Astrocyte (in vitro differentiated cells and primary cell): ENCODE results near the gene CACNB4. TPM values are rescaled to one million over a fixed set of nuclear protein-coding genes. Genes with fewer than 3 reads are reported as not detected.

Experiments used
- DNase-seq: peaks from one replicate; pipeline ENCODE4 v3.0.0-alpha.2; 2010; ENCODE audit warnings: low read depth
- FAIRE-seq: peaks from 2 replicates; lab custom pipeline; 2011; peaks lifted over from hg19 to GRCh38; lab: Jason Lieb, UNC
- H2AFZ ChIP-seq: 2 replicates; pipeline ENCODE4 v1.6.0; 2012; ENCODE audit warnings: low read depth, low read length, inconsistent platforms
- H3K27ac ChIP-seq: 2 replicates; pipeline ENCODE4 v1.5.1; 2011; ENCODE audit warnings: low read depth, low read length, inconsistent platforms
- H3K27me3 ChIP-seq: 2 replicates; pipeline ENCODE4 v1.6.0; 2011; ENCODE audit warnings: low read length, inconsistent platforms; ENCODE audit not compliant: insufficient read depth
- H3K36me3 ChIP-seq: 2 replicates; pipeline ENCODE4 v1.5.1; 2011; ENCODE audit warnings: low read length, inconsistent platforms; ENCODE audit not compliant: insufficient read depth
- H3K4me1 ChIP-seq: 2 replicates; pipeline ENCODE4 v1.5.1; 2011; ENCODE audit warnings: low read length, inconsistent platforms; ENCODE audit not compliant: insufficient read depth
- H3K4me2 ChIP-seq: 2 replicates; pipeline ENCODE4 v1.6.0; 2012; ENCODE audit warnings: low read length, inconsistent platforms
- H3K4me3 ChIP-seq: 2 replicates; pipeline ENCODE4 v1.5.1; 2011; ENCODE audit warnings: low read depth, mild to moderate bottlenecking, low read length, inconsistent platforms; ENCODE audit not compliant: insufficient read depth
- H3K79me2 ChIP-seq: 2 replicates; pipeline ENCODE4 v1.6.0; 2012; ENCODE audit warnings: mild to moderate bottlenecking, low read length, inconsistent platforms; ENCODE audit not compliant: insufficient read depth
- H3K9ac ChIP-seq: 2 replicates; pipeline ENCODE4 v1.6.0; 2012; ENCODE audit warnings: mild to moderate bottlenecking, low read length, inconsistent platforms
- H3K9me3 ChIP-seq: 2 replicates; pipeline ENCODE4 v1.5.1; 2012; ENCODE audit warnings: low read depth, mild to moderate bottlenecking, low read length, inconsistent platforms; ENCODE audit not compliant: insufficient read depth
- H4K20me1 ChIP-seq: 2 replicates; pipeline ENCODE4 v1.6.0; 2012; ENCODE audit warnings: low read length, inconsistent platforms; ENCODE audit not compliant: insufficient read depth
- H3K27ac Mint-ChIP-seq: one replicate; pipeline ENCODE4 v1.8.0; 2021; ENCODE audit warnings: mild to moderate bottlenecking, mixed read lengths; ENCODE audit not compliant: unreplicated experiment
- H3K27me3 Mint-ChIP-seq: one replicate; pipeline ENCODE4 v1.8.0; 2021; ENCODE audit warnings: low read depth, mixed read lengths; ENCODE audit not compliant: unreplicated experiment
- H3K36me3 Mint-ChIP-seq: one replicate; pipeline ENCODE4 v1.8.0; 2021; ENCODE audit warnings: low read depth, mixed read lengths; ENCODE audit not compliant: unreplicated experiment
- H3K4me1 Mint-ChIP-seq: one replicate; pipeline ENCODE4 v1.8.0; 2021; ENCODE audit warnings: low read depth, mixed read lengths; ENCODE audit not compliant: unreplicated experiment
- H3K4me3 Mint-ChIP-seq: one replicate; pipeline ENCODE4 v1.8.0; 2021; ENCODE audit warnings: mild to moderate bottlenecking, moderate library complexity, mixed read lengths; ENCODE audit not compliant: unreplicated experiment
- H3K9me3 Mint-ChIP-seq: one replicate; pipeline ENCODE4 v1.8.0; 2021; ENCODE audit warnings: mild to moderate bottlenecking, mixed read lengths; ENCODE audit not compliant: unreplicated experiment
- EZH2 ChIP-seq: IDR thresholded peaks from 2 replicates; pipeline ENCODE4 v1.6.1; 2012; ENCODE audit warnings: mild to moderate bottlenecking, low read length, inconsistent platforms; ENCODE audit not compliant: insufficient read depth
- total RNA-seq: library from RNA; stranded (reverse); gene quantifications from 2 replicates; pipeline ENCODE4 v1.2.1, GENCODE V29; 2021
- TF ChIP-seq, protein P1 (sequence below): IDR thresholded peaks from 2 replicates; pipeline ENCODE4 v1.5.1; 2011; ENCODE audit warnings: low read depth, mild to moderate bottlenecking, inconsistent platforms, low read length, moderate library complexity; ENCODE audit not compliant: insufficient read depth

Gene CACNB4
- total RNA-seq, 1 donor from 2014 or later, result 1.8 TPM

DNA sequence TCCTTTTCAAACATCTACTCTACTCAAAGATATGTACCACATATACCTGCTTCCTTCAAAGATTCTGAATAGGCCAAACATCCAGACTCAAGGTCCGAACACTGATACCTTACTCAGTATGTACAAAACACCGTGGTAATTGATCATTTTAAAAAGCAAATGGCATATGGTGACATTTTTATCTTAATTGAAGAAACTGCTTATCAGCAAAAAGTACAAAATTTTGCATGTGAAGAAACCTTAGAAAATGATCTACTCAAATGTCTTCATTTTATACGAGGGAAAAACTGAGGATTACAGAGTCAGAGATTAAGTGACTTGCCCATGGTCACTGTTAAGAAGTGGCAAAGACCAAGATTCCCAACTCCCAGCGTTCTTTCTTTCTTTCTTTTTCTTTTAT, 133.0 kb downstream of the CACNB4 start:
- Histone ChIP-seq H2AFZ (no peak overlapping the region), H3K9me3 (no peaks in the 10 kb centered on the region), H3K9ac (no peak overlapping the region), H3K4me2 (no peak overlapping the region), H4K20me1 (no peaks in the 10 kb centered on the region), H3K4me1 (no peaks in the 10 kb centered on the region), H3K27me3 (no peaks in the 10 kb centered on the region), H3K36me3 (no peaks in the 10 kb centered on the region), H3K4me3 (no peak overlapping the region), H3K79me2 (no peaks in the 10 kb centered on the region), H3K27ac (no peak overlapping the region)
- no peak overlapping the region for H3K4me3 Mint-ChIP-seq
- DNase-seq, result no peak
- H3K27me3 Mint-ChIP-seq, result no peaks in the 10 kb centered on the region
- H3K27ac Mint-ChIP-seq, result no peak overlapping the region
- H3K9me3 Mint-ChIP-seq, result no peaks in the 10 kb centered on the region
- no peaks in the 10 kb centered on the region for H3K4me1 Mint-ChIP-seq
- H3K36me3 Mint-ChIP-seq, result no peaks in the 10 kb centered on the region
- TF ChIP-seq EZH2, result no peak
- TF ChIP-seq, protein P1, sequence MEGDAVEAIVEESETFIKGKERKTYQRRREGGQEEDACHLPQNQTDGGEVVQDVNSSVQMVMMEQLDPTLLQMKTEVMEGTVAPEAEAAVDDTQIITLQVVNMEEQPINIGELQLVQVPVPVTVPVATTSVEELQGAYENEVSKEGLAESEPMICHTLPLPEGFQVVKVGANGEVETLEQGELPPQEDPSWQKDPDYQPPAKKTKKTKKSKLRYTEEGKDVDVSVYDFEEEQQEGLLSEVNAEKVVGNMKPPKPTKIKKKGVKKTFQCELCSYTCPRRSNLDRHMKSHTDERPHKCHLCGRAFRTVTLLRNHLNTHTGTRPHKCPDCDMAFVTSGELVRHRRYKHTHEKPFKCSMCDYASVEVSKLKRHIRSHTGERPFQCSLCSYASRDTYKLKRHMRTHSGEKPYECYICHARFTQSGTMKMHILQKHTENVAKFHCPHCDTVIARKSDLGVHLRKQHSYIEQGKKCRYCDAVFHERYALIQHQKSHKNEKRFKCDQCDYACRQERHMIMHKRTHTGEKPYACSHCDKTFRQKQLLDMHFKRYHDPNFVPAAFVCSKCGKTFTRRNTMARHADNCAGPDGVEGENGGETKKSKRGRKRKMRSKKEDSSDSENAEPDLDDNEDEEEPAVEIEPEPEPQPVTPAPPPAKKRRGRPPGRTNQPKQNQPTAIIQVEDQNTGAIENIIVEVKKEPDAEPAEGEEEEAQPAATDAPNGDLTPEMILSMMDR, result no peak
- no peak for FAIRE-seq

DNA sequence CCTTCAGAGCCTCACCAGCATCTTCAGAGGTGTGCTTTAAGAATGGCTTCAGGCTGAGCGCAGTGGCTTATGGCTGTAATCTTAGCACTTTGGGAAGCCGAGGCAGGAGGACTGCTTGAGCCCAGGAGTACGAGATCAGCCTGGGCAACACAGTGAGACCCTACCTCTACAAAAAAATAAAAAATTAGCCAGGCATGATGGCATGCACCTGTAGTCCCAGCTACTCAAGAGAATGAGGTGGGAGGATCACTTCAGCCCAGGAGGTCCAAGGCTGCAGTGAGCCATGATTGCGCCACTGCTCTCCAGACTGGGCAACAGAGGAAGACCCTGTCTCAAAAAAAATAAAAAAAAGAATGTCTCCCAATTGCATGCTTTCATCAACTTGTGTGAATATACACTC, 137.3 kb downstream of the CACNB4 start:
- TF ChIP-seq, protein P1, result no peak
- no peak for TF ChIP-seq EZH2
- Histone ChIP-seq H3K4me2 (no peak overlapping the region), H4K20me1 (no peaks in the 10 kb centered on the region), H3K9ac (no peak overlapping the region), H3K27ac (no peak overlapping the region), H3K27me3 (no peaks in the 10 kb centered on the region), H2AFZ (no peak overlapping the region), H3K4me1 (no peaks in the 10 kb centered on the region), H3K9me3 (no peaks in the 10 kb centered on the region), H3K79me2 (no peaks in the 10 kb centered on the region), H3K36me3 (no peaks in the 10 kb centered on the region), H3K4me3 (no peak overlapping the region)
- no peak overlapping the region for H3K4me3 Mint-ChIP-seq
- no peaks in the 10 kb centered on the region for H3K27me3 Mint-ChIP-seq
- H3K27ac Mint-ChIP-seq, result no peak overlapping the region
- no peaks in the 10 kb centered on the region for H3K4me1 Mint-ChIP-seq
- no peak for FAIRE-seq
- H3K36me3 Mint-ChIP-seq, result no peaks in the 10 kb centered on the region
- H3K9me3 Mint-ChIP-seq, result no peaks in the 10 kb centered on the region
- no peak for DNase-seq

DNA sequence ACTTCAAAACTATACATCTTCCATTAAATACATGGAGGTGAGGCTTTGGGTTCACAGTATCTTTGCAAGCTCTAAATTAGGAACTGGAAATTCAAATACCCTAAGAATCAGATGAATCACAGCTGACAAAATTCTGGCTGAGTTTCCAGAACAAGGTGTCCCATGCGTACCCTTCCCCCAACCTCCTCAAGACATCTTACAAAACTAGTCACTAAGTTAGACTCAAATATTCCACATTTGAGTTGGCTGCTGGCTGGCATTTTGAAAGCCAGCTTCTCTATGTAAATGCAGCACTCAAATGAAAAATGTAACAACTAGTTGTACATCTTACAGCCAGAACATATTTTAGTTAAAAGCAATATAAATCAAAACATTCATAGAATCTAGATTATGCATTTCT, 139.6 kb downstream of the CACNB4 start:
- H3K36me3 Mint-ChIP-seq, result no peaks in the 10 kb centered on the region
- Histone ChIP-seq H3K79me2 (no peaks in the 10 kb centered on the region), H3K9me3 (no peaks in the 10 kb centered on the region), H3K4me3 (no peak overlapping the region), H3K9ac (no peak overlapping the region), H2AFZ (no peak overlapping the region), H3K4me1 (no peaks in the 10 kb centered on the region), H3K27ac (no peak overlapping the region), H3K36me3 (no peaks in the 10 kb centered on the region), H3K27me3 (no peaks in the 10 kb centered on the region), H4K20me1 (no peaks in the 10 kb centered on the region), H3K4me2 (no peak overlapping the region)
- no peak for FAIRE-seq
- no peak overlapping the region for H3K4me3 Mint-ChIP-seq
- no peaks in the 10 kb centered on the region for H3K4me1 Mint-ChIP-seq
- H3K9me3 Mint-ChIP-seq, result no peaks in the 10 kb centered on the region
- no peaks in the 10 kb centered on the region for H3K27me3 Mint-ChIP-seq
- no peak overlapping the region for H3K27ac Mint-ChIP-seq
- DNase-seq, result no peak
- TF ChIP-seq EZH2, result no peak
- TF ChIP-seq, protein P1, result no peak
